K562 (cell line): Measurements from ENCODE around the gene MAST3. TPM values are rescaled to one million over a fixed set of nuclear protein-coding genes. Genes with fewer than 3 reads are reported as not detected.

Source experiments
- ATAC-seq: fragments of 200-7000 bp; cut with Tn5 transposase; 3 replicates; pipeline ENCODE4 v1.9.1; 2020; ENCODE audit warnings: moderate library complexity
- BruUV-seq: library from RNA; stranded (reverse); fragments of 400-500 nt; replicated peaks from 2 replicates; lab custom pipeline; 2021; lab: Mats Ljungman, UMichigan
- CTCF ChIA-PET: fragments of 300-600 bp; formaldehyde crosslinking; extraction: SDS; loops from one replicate; lab custom pipeline; 2021; ENCODE audit warnings: low intra/inter-chr PET ratio; lab: Yijun Ruan, JAX
- POLR2A ChIA-PET: fragments of 300-600, 350-650 bp; sonication (Branson Sonifier 250); formaldehyde crosslinking; extraction: SDS; loops from one replicate; lab custom pipeline; 2021; ENCODE audit warnings: antibody characterized with exemption, inconsistent platforms; lab: Yijun Ruan, JAX
- DNase-seq, 4 experiments: peaks; one replicate each; pipeline versions ENCODE4 v3.0.0 to v3.0.0-alpha.2; 2011 to 2018; ENCODE audit warnings: low spot score in 3 of 4, mixed read lengths in 3 of 4; ENCODE audit errors: extremely low read depth in 1 of 4
- FAIRE-seq: peaks from 2 replicates; lab custom pipeline; 2011; peaks lifted over from hg19 to GRCh38; lab: Jason Lieb, UNC
- H2AFZ ChIP-seq: 2 replicates; pipeline ENCODE4 v1.6.0; 2011; ENCODE audit warnings: low read depth, low read length, control low read depth, inconsistent platforms
- H3K27ac ChIP-seq: fragments of 200-600 bp; 3 replicates; pipeline ENCODE4 v1.8.0; 2011; ENCODE audit warnings: low read depth, mild to moderate bottlenecking, control low read depth, inconsistent platforms, low read length, moderate library complexity, mixed read lengths; ENCODE audit errors: extremely low read depth
- H3K27me3 ChIP-seq, 2 experiments: fragments of 300-600 bp in 1 of 2; 2 replicates in 1 of 2; 3 replicates in 1 of 2; pipeline versions ENCODE4 v1.6.0 to v1.8.0; 2011; ENCODE audit warnings: inconsistent platforms in 2 of 2, low read length in 2 of 2, mild to moderate bottlenecking in 1 of 2, mixed read lengths in 1 of 2, moderate library complexity in 1 of 2; ENCODE audit not compliant: control insufficient read depth in 2 of 2, insufficient read depth in 2 of 2
- H3K36me3 ChIP-seq: fragments of 300-600 bp; 3 replicates; pipeline ENCODE4 v1.8.0; 2011; ENCODE audit warnings: mild to moderate bottlenecking, low read length, inconsistent platforms; ENCODE audit not compliant: control insufficient read depth, insufficient read depth
- H3K4me1 ChIP-seq, 2 experiments: fragments of 200-600 bp in 1 of 2; replicated peaks in 1 of 2; 2 replicates in 1 of 2; 3 replicates in 1 of 2; pipeline versions ENCODE4 v1.5.1 to v1.8.0; 2011; ENCODE audit warnings: inconsistent platforms in 2 of 2, low read length in 2 of 2, mild to moderate bottlenecking in 1 of 2, mixed read lengths in 1 of 2, moderate library complexity in 1 of 2; ENCODE audit not compliant: control insufficient read depth in 2 of 2, insufficient read depth in 2 of 2
- H3K4me2 ChIP-seq: 2 replicates; pipeline ENCODE4 v1.6.1; 2011; ENCODE audit warnings: low read length, control low read depth, inconsistent platforms, mixed read lengths; ENCODE audit not compliant: insufficient read depth
- H3K4me3 ChIP-seq: fragments of 200-600 bp; sonication (generic), shearing (Covaris generic); 2 replicates; pipeline ENCODE4 v1.5.1; 2016; ENCODE audit warnings: control low read depth, inconsistent platforms
- H3K79me2 ChIP-seq: fragments of 200-600 bp; 3 replicates; pipeline ENCODE4 v1.8.0; 2011; ENCODE audit warnings: low read length, inconsistent platforms; ENCODE audit not compliant: control insufficient read depth, insufficient read depth
- H3K9ac ChIP-seq, 2 experiments: 2 replicates each; pipeline versions ENCODE4 v1.6.0 to v1.6.1; 2011; ENCODE audit warnings: low read depth in 2 of 2, low read length in 2 of 2, control low read depth in 1 of 2, inconsistent platforms in 1 of 2, mild to moderate bottlenecking in 1 of 2, mixed read lengths in 1 of 2; ENCODE audit not compliant: insufficient read depth in 1 of 2
- H3K9me1 ChIP-seq: one replicate; pipeline ENCODE4 v1.6.0; 2011; ENCODE audit warnings: inconsistent platforms, mild to moderate bottlenecking, low read length, moderate library complexity; ENCODE audit not compliant: control insufficient read depth, insufficient read depth
- H3K9me3 ChIP-seq: replicated peaks from 2 replicates; pipeline ENCODE4 v1.5.1; 2011; ENCODE audit warnings: low read depth, low read length, inconsistent platforms; ENCODE audit not compliant: control insufficient read depth, insufficient read depth
- H4K20me1 ChIP-seq: replicated peaks from 2 replicates; pipeline ENCODE4 v1.6.1; 2011; ENCODE audit warnings: low read length, inconsistent platforms, mixed read lengths; ENCODE audit not compliant: control insufficient read depth, insufficient read depth
- E2F5 ChIP-seq: sonication (generic); formaldehyde crosslinking; IDR thresholded peaks from 2 replicates; pipeline ENCODE4 v1.8.0; 2022; ENCODE audit warnings: mild to moderate bottlenecking, missing genetic modification reagents
- HDAC6 ChIP-seq: IDR thresholded peaks from 2 replicates; pipeline ENCODE4 v1.6.1; 2012; ENCODE audit warnings: low read depth, mild to moderate bottlenecking, control low read depth, inconsistent platforms, low read length, moderate library complexity
- MTA1 ChIP-seq: fragments of 450-650 bp; IDR thresholded peaks from 2 replicates; pipeline ENCODE4 v1.6.1; 2017; ENCODE audit warnings: borderline replicate concordance
- MYC ChIP-seq, 2 experiments: fragments of 250-450 bp in 1 of 2; sonication (Bioruptor Pico) in 1 of 2; IDR thresholded peaks; 2 replicates each; pipeline versions ENCODE4 v1.5.1 to v1.6.1; 2012 to 2021; ENCODE audit warnings: low read depth in 2 of 2, borderline replicate concordance in 1 of 2, improper control_type of control experiment in 1 of 2, low read length in 1 of 2, mild to moderate bottlenecking in 1 of 2, moderate library complexity in 1 of 2
- RB1 ChIP-seq: fragments of 450-650 bp; IDR thresholded peaks from 2 replicates; pipeline ENCODE4 v1.6.1; 2017; ENCODE audit warnings: low read depth, mild to moderate bottlenecking
- REST ChIP-seq, 2 experiments: fragments of 450-650 bp; formaldehyde crosslinking in 1 of 2; IDR thresholded peaks; 2 replicates each; pipeline versions ENCODE4 v1.4.0 to v1.6.1; 2014 to 2020; ENCODE audit warnings: mild to moderate bottlenecking in 2 of 2, borderline replicate concordance in 1 of 2, low read depth in 1 of 2
- TCF3 ChIP-seq: sonication (generic); formaldehyde crosslinking; IDR thresholded peaks from 2 replicates; pipeline ENCODE4 v1.4.0; 2020; ENCODE audit warnings: mild to moderate bottlenecking, missing genetic modification reagents
- ZNF589 ChIP-seq: fragments of 200-800 bp; sonication (Bioruptor generic); IDR thresholded peaks from 2 replicates; pipeline ENCODE4 v1.6.1; 2016; ENCODE audit warnings: low read depth, missing genetic modification characterization, missing compliant biosample characterization
- ZZZ3 ChIP-seq: fragments of 450-650 bp; IDR thresholded peaks from 2 replicates; pipeline ENCODE4 v1.6.1; 2016; ENCODE audit warnings: antibody characterized with exemption, mild to moderate bottlenecking, moderate library complexity
- WGBS: fragments of 100-300 bp; shearing (Covaris generic); methylation state at CpG from one replicate; pipeline ENCODE4 v1.1.6; 2016; ENCODE audit warnings: low coverage, mixed read lengths; ENCODE audit not compliant: insufficient coverage; ENCODE audit errors: missing lambda C conversion rate; 5-methylcytosine and 5-hydroxymethylcytosine counted together
- in situ Hi-C: fragments of 300-500 bp; cut with MboI; formaldehyde crosslinking; loops from 4 replicates; pipeline ENCODE4 v1.15.0; 2018; ENCODE audit warnings: inconsistent platforms, mixed read lengths
- intact Hi-C: fragments of 100-400 bp; cut with micrococcal nuclease; formaldehyde crosslinking; loops from 2 replicates; pipeline ENCODE4 v1.14.2; 2022
- polyA plus RNA-seq, 8 experiments: library from polyadenylated mRNA; depleted of rRNA in 4 of 8; stranded (reverse) in 5 of 8; unstranded in 3 of 8; fragments of >200 nt; fragmentation: Nextera tagmentation in 2 of 8; fragmentation: Illumina TruSeq in 1 of 8; extraction: Ambion mirVana in 2 of 8; extraction: Trizol in 1 of 8; gene quantifications; 2 replicates each; pipeline versions ENCODE4 v1.2.1 to v1.2.3, GENCODE V29; 2011 to 2014; ENCODE audit warnings: inconsistent platforms in 1 of 8, missing spikeins in 1 of 8
- total RNA-seq, 7 experiments: library from RNA; depleted of rRNA in 6 of 7; stranded (reverse); fragments of >200 nt in 6 of 7; fragmentation: Illumina TruSeq in 2 of 7; extraction: Trizol in 2 of 7; gene quantifications; 2 replicates each; pipeline versions ENCODE4 v1.2.1 to v1.2.3, GENCODE V29; 2011 to 2021; ENCODE audit warnings: low replicate concordance in 1 of 7

MAST3 gene
- total and polyA plus RNA-seq, 9 of the 15 experiments (the other 6 are each of a cell fraction or from before 2014, with no cell fraction given): 0.94 to 9.9 (median 2.4) TPM

- TF ChIP-seq MYC (IDR thresholded peaks at IDR 0.05; ENCODE audit: low read depth, low read length) (no peak), MYC (CRISPR knock-in tag; IDR thresholded peaks at IDR 0.05; ENCODE audit: borderline replicate concordance, low read depth) (peak; percentile 68; the same call in 1 of the 2 replicates), MTA1 (no peak)
Observed at GRCh38 chr19:18109341-18109732, 11.8 kb downstream of the MAST3 start (continued).

- Histone ChIP-seq H3K9ac (peak overlapping the region; percentile 61 to 93), H3K79me2 (no peaks in the 10 kb centered on the region), H2AFZ (peak overlapping the region; percentile 87), H3K4me1 (peaks cover 14 to 24% of the 10 kb centered on the region in 2 experiments), H3K36me3 (peaks cover 9% of the 10 kb centered on the region; the same call in 1 of the 3 replicates), H3K27ac (peak overlapping the region; percentile 61; the same call in 2 of the 3 replicates), H4K20me1 (no peaks in the 10 kb centered on the region), H3K27me3 (no peaks in the 10 kb centered on the region), H3K9me1 (no peaks in the 10 kb centered on the region), H3K4me3 (peak overlapping the region; percentile 63), H3K4me2 (peak overlapping the region; percentile 89), H3K9me3 (no peaks in the 10 kb centered on the region)
- in situ Hi-C loops: no loop called here
- ATAC-seq (peak; percentile 89), FAIRE-seq (no peak), DNase-seq (peak; percentile 71 to 89 (median 85))
- no TSS peak for BruUV-seq
- 3% methylated on average over 42 of the region's 92 CpGs for WGBS
- CTCF ChIA-PET: no interaction called here
- intact Hi-C loops: loop anchor here (5.0 to 10.0 kb wide), 2 partner anchors 103 to 215 kb away; partner anchors contain the start of genes ARRDC2 and LSM4
- POLR2A ChIA-PET: interaction anchor here (0.5 to 2.2 kb wide), 5 partner anchors 9 to 279 kb away, joined by 3 to 7 read pairs (median 3); partner anchors contain the start of genes IFI30 and MAST3
- TF ChIP-seq REST (IDR thresholded peaks at IDR 0.05; ENCODE audit: borderline replicate concordance): no peak
- TF ChIP-seq REST (CRISPR knock-in tag; IDR thresholded peaks at IDR 0.05; ENCODE audit: low read depth): peak; percentile 36; the same call in 1 of the 2 replicates
- no peak for TF ChIP-seq HDAC6
- no peak for TF ChIP-seq TCF3 (CRISPR knock-in tag)
- no peak for TF ChIP-seq ZZZ3
- peak; percentile 68; the same call in 1 of the 2 replicates for TF ChIP-seq RB1
- 0 out of 2 replicates have a peak, but pooled peaks have one; percentile 33 for TF ChIP-seq ZNF589 (CRISPR knock-in tag)
- TF ChIP-seq E2F5: no peak
Observed at GRCh38 chr19:18109733-18110608, 12.4 kb downstream of the MAST3 start.
